HG03025 (cell line): Measurements from ENCODE around the gene CHRM2.

Source experiments
- ATAC-seq: cut with Tn5 transposase; IDR thresholded peaks from one replicate; pipeline ENCODE4 v1.9.1; 2021; ENCODE audit warnings: mild to moderate bottlenecking, moderate library complexity; ENCODE audit not compliant: unreplicated experiment, low FRiP score

The CHRM2 gene

GRCh38 chr7:136891850-136892249 is 23.4 kb downstream of the CHRM2 start:
- no peak for ATAC-seq

- no peak for ATAC-seq
Measured at GRCh38 chr7:136894789-136895188, 26.3 kb downstream of the CHRM2 start.

- no peak for ATAC-seq
Measured at GRCh38 chr7:136897676-136898075, 29.2 kb downstream of the CHRM2 start.

GRCh38 chr7:136900005-136900404 is 31.6 kb downstream of the CHRM2 start:
- no peak for ATAC-seq

GRCh38 chr7:136910771-136911170 is 42.3 kb downstream of the CHRM2 start:
- ATAC-seq = no peak

- ATAC-seq = no peak
Measured at GRCh38 chr7:136911344-136911743, 42.9 kb downstream of the CHRM2 start.

- no peak for ATAC-seq
Measured at GRCh38 chr7:136912339-136912738, 43.9 kb downstream of the CHRM2 start.

- ATAC-seq = no peak
Measured at GRCh38 chr7:136914016-136914415, 45.6 kb downstream of the CHRM2 start.

- ATAC-seq = no peak
Measured at GRCh38 chr7:136919820-136920219, 51.4 kb downstream of the CHRM2 start.

- ATAC-seq = no peak
Measured at GRCh38 chr7:136923111-136923667, 54.7 kb downstream of the CHRM2 start.

- no peak for ATAC-seq
Measured at GRCh38 chr7:136925044-136925443, 56.6 kb downstream of the CHRM2 start.

GRCh38 chr7:136925556-136925955 is 57.1 kb downstream of the CHRM2 start:
- ATAC-seq = no peak

GRCh38 chr7:136931169-136931867 is 62.9 kb downstream of the CHRM2 start:
- no peak for ATAC-seq

GRCh38 chr7:136937436-136937835 is 69.0 kb downstream of the CHRM2 start:
- ATAC-seq = no peak

- ATAC-seq = no peak
Measured at GRCh38 chr7:136938476-136938875, 70.0 kb downstream of the CHRM2 start.

- ATAC-seq = no peak
Measured at GRCh38 chr7:136940122-136940521, 71.7 kb downstream of the CHRM2 start.

- no peak for ATAC-seq
Measured at GRCh38 chr7:136940917-136941316, 72.5 kb downstream of the CHRM2 start.

GRCh38 chr7:136941816-136942215 is 73.4 kb downstream of the CHRM2 start:
- no peak for ATAC-seq

- ATAC-seq = no peak
Measured at GRCh38 chr7:136942401-136942800, 73.9 kb downstream of the CHRM2 start.

GRCh38 chr7:136942994-136943393 is 74.5 kb downstream of the CHRM2 start:
- no peak for ATAC-seq

- no peak for ATAC-seq
Measured at GRCh38 chr7:136947347-136947746, 78.9 kb downstream of the CHRM2 start.

GRCh38 chr7:136950331-136950730 is 81.9 kb downstream of the CHRM2 start:
- no peak for ATAC-seq
